ENCODE data around the gene FAM151B.
"Not testable (repeated sequence)": the region's sequence is repeated elsewhere in the genome, so short reads cannot be mapped to it uniquely, and the experiment has no call there.

Gene FAM151B

DNA sequence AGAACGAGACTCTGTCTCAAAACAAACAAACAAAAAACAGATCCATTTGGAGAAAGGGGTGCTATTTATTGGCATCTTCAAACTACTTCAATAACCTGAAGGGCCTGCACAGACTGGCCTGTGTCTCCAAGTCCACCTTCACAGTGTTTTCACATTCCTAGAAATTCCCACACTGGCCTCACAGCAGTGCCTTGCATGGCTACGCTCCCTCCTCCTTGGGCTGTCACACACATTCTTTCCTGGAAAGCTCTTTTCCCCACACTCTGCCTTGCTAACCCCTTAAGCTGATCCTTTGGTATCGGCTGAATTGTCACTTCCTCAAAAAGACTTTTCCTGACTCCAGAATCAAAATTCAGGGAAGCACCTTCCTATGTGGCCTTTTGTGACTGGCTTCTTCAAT is 19.8 kb downstream of the FAM151B start:
- no peak for DNase-seq

DNA sequence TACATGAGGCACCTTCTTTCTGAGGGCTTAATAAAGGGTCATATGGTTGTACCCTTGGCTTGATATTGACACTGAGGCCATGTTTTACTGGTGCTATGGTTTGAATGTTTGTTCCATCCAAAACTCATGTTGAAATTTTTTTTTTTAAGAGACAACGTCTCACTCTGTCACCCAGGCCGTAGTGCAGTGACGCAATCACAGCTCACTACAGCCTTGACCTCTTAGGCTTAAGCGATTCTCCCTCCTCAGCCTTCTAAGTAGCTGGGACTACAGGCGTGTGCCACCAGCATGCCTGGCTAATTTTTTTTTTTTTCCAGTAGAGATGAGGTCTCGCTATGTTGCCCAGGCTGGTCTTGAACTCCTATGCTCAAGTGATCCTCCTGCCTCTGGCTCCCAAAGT is 20.9 kb downstream of the FAM151B start:
- DNase-seq: no peak

DNA sequence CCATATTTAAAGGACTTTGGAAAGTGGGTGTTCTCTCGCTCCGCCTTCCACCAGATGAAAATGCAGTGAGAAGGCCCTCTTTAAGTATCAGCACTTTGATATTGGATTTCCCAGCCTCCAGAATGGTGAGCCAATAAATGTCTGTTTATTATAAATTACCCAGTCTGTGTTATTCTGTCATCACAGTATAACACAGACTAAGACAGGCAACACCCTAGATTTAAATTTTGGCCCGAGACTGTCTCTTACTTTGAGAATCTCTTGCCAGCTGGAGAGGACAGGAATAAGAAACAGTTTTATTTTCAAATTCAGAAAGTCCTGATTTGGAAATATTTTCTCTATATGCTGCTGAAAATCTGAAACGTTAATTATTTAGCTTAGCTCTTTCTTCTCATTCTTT is 21.5 kb downstream of the FAM151B start:
- no peak for DNase-seq

DNA sequence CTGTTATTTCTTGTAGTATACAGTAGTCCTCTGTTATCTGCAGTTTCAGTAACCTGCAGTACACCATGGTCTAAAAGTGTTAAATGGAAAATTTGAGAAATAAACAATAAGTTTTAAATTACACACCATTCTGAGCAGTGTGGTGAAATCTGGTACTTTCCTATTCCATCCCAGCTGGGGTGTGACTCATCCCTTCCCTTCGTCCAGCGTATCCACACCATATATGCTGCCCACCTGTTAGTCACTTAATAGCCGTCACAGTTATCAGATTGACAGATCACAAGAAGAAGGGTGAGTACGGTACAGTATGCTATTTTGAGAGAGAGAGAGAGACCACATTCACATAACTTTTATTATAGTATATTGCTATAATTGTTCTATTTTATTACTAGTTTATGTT is 28.9 kb downstream of the FAM151B start:
- no peak for DNase-seq

DNA sequence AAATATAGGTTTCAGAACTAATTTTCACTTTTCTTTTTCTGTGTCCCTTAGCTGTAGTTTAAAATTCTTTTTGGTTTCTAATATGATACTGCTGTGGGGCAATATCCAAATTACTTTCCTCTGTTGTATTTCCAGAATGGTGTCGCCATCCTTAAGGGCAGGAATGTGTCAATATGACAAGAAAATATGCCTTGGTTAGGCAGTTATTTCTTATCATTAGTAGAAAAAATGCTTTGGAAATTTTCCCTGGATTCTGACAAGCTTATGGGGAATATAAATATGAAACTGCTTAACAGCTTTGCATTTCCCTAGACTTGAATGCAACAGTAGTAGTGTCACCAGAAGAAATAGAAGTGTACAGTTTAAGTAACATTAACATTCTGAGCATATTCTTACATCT is 52.8 kb downstream of the FAM151B start:
- no peak for DNase-seq

DNA sequence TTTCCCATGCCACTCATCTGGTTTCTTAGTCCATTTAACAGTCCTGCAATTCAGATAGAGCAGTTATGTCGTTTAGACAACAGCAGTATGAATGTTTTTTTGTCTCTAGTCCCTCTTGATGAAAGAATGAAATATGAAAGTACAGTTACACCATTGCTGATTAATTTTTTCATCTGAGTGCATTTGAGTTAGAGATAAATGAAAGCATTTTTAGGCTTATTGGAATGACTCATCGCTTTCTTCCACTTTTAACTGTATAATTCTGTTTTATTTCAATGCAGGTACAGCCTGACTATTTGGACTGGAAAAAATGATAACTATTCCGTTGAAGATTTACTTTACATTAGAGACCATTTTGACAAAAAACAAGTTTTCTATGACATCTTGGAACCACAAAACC is 53.5 kb downstream of the FAM151B start:
- no peak for DNase-seq

DNA sequence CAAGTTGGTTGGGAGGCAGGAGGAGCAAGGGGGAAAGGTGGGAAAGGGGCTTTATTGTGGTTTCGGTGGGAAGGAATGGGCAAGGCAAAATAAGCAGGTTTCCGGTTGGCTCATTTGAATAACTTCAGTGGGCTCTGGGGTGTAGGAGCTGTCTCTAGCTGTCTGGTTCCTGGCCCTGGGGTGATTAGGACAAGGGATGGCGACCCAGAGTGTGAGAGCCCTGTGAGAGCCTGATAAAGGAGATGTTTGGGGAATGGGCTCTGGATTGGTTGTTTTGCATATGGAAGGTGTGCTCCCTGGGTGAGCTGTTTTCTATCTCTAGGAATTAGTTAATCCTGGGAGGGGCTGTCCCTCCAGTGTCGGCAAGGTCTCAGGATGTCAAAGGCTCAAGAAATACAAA is 66.7 kb downstream of the FAM151B start:
- no peak for DNase-seq

DNA sequence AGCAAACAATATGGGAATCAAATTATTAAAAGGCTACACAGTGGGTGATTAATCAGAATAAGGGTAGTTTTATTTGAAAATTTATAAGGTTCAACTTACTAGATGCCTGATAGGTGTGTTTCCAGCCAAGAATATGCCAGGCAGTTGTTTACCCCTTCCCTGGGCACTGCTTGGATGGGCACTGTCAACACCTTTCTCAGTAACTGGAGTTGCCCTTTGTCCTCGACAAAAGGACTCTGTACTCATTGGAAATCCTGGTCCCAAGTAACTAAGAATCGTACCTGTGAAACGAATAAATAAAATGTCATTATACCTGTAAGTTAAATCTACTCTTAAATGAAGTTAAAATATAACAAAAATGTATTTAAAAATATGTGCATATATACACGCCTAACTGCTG is 67.2 kb downstream of the FAM151B start:
- no peak for DNase-seq

DNA sequence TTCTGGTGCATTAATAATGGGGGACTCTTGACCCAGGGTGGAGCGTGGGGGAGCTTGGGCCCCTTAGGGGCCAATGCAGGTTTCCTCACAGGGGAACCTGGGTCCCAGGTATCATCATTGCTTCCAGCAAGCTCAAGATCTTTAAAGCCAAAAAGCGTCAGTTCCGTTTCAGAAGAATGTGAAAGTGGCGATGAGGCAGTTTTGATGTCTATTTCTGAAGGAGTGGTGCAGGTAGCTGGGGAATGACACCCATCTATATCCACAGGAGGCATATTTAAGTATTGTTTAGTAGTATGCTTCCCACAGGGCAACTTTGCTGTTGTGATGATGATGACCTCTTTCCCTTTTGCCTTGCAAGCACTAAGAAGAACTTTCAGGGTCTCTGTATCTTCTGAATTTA is 71.3 kb downstream of the FAM151B start:
- no peak for DNase-seq

DNA sequence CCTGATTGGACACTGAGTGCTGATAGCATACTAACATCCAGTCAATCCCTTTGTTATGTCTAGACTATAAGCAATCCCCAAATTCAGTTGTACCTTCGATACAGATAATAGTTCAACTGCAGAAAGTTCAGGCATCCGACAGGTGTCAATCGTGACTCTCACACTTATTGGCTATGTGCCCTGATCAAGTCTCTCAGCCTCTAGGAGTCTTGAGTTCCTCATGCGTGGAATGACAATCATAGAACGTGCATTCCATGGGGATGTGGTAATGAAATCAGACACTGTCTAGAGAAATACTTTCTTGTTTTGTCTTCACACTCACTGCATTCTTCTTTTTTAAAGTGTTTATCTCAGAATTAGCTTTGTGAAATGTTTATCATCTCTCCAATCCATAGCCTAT is 77.4 kb downstream of the FAM151B start:
- no peak for DNase-seq

DNA sequence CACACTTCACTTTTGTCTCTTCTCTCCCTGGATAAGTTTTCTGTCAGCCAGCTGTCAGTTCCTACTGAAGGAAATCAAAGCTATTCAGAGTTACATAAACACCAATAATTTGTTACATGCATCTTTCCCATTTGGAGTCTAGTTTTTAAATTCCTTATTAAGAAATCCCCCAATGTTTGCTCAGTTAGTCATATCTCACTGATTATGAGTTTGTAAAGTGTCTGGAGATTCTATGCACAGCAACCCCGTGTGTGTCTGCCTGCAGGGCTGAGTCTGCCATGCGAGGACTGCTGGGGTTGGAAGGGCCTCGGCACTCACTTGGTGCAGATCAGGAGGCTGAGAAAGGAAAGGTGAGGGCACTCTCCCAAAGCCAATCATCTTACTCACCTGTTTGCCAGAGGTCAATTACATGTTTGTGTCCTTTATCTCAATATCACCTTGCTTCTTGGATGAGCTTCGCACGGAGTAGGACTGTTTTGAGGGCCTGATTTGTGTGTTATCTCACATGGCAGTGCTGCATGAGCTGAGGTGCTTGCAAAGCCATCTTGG is 78.9 kb downstream of the FAM151B start:
- no peak for DNase-seq

DNA sequence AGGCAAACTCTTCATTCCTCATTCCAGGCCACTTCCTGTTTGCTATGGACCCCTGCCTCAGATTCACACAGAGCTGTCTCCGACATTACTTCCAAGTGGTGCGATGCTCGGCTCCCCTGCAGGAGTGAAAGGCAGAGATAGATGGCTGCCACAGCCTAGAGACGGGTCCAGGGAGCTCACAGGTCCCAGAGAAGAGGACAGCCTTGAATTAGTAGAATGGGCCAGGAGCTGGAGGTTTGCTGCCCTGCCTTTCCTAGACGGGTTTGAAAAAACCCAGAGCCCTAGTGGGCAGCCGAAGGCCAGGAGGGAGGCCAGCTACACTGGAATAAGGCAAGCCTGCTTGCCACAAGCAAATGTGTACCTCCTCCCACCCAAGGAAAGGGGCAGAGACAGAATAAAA is 80.4 kb downstream of the FAM151B start:
- no peak for DNase-seq

DNA sequence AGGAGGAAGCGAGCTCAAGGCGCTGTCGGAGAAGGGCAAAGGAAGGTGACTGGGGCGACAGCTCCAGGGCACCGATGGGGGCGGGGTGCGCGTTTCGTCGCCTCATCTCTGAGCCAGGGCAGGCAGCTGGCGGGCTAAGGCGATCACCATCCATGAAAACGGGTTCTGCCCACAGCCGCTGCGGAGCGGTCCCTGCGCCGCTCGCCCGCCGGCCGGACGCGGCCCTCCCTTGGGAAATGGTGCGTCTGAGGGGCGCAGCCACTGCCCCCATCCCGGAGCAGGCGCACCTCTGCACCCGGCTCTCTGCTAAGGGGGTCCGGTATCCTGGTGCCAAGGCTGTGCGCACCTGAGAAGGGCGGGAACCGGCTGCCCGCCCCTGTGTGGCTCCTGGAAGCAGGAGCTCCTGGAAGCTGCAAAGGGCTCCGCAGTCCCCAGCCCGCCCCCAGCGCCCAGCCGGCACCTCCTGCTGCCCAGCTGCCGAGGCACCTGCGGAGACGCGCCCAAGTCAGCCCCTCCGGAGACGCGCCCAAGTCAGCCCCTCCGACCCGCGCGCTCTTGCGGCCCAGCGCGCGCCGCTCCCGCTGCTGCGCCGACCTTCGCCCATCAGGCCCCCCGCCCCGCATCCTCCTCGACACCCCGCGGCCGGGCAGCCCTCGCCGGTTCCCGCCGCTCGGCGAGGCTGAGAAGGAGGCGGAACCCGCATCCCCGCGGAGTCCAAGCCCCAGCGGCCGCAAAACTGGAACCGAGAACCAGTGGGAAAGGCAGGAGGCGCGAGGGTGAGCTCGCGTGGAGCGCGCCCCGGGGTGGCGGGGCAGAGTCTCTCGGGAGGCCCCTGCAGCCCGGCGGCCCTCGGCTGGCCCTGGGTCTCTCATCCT is 81.4 kb downstream of the FAM151B start:
- peak; percentile 45 for DNase-seq

DNA sequence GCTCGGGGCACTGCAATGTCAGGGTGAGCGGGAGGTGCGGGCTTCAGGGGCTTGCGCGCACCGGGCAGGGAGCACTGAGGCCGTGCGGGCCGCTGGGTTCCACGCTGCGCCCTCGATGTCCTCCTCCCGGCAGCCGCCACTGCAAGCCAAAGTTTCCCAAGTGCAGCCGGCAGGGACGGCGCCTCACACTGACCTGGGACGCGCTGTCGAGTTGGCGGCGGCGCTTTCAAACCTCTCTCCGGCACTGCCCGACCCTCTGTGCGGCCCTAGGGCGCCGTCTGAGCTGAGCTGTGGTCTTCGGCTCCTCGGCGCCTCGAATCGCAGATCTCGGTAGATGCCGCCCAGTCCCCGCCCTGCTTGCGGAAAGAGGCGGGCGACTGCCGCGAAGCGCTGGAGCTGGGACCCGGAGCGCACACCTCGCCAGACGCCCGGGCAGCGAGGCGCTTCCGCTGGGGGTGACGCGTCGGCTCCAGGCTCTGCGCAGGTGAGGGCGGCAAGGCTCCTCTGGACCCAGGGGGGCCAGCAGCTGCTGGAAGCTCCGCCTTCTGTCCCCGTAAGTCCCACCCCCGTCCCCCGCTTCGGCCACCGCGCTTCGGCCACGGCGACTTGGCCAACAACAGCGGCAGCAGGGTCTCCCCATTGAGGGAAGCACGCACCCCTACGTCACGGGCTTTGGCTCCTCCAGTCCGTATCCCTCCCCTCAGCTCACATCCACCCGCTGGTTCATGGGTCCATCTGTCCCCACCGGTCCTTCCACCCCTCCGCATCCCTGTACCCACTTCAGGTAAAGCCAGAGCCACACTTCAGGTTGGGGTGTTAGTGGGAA is 82.3 kb downstream of the FAM151B start, which contains the start of gene ANKRD34B:
TSS of gene ANKRD34B (minus strand) at position 320 of the 826 bp plus-strand sequence. CDS start 10,261 bp downstream, outside the sequence.
- peak; percentile 47 for DNase-seq

DNA sequence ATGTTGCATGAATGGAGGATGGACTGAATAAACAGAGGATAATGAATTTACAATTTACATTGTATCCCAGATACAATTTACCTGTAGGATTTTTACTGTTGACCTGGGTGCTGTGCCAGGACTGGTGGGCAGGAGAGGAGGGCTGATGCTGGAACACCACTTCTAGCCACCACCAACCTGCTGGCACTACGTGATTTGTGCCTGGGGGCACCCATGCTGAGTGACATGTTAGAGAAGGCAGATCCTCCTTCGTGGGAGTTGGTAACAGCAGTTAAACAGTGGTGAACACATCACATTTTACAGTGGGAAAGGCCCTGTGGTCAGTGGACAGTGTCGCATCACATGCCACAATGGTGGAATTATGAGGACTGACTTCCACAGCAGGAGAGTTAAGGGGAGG is 85.2 kb downstream of the FAM151B start:
- DNase-seq: no peak

DNA sequence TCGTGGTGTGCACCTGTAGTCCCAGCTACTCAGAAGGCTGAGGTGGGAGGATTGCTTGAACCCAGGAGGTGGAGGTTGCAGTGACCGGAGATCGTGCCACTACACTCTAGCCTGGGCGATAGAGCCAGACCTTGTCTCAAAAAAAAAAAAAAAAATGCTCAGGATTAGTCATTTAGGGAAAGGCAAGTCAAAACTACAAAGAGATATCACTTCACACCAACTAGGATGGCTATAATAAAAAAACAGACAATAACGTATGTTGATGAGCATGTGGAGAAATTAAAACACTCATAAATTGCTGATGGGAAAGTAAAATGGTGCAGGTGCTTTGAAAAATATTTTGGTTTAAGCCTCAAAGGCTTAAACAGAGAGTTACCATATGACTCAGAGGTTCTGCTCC is 88.5 kb downstream of the FAM151B start:
- DNase-seq: no peak

DNA sequence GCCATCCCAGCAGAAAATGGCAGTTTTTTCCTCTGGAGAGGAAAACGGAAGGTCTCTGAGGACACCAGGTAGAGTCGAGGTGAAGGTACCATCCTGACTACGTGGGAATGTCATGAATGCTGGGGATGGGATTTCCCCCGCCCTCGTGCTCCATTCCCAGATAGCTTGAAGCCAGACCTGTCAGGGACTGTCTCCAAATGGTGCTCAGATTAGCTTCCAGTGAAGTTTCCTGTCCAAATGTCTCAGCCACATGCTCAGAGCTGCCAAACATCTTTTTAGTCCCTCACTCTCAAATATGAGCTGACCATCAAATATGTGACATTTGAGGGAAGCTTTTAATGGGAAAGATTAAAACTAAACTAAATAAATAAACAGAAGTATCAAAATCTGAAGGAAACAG is 89.8 kb downstream of the FAM151B start:
- DNase-seq: no peak

DNA sequence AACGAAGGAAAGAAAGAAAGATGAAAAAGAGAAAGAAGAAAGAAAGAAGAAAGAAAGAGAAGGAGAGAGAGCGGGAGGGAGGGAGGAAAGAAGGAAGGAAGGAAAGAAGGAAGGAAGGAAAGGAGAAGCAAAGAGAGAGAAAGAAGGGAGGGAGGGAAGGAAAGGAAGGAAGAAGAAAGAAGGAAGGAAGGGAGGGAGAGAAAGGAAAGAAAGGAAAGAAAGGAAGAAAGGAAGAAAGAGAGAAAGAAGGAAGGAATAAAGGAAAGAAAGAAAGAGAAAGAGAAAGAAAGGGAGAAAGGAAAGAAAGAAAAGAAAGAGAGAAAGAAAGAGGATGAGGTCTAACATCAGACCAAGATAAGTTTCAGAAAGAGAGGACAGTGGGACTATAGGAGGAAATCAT is 91.2 kb downstream of the FAM151B start:
- DNase-seq: no peak

DNA sequence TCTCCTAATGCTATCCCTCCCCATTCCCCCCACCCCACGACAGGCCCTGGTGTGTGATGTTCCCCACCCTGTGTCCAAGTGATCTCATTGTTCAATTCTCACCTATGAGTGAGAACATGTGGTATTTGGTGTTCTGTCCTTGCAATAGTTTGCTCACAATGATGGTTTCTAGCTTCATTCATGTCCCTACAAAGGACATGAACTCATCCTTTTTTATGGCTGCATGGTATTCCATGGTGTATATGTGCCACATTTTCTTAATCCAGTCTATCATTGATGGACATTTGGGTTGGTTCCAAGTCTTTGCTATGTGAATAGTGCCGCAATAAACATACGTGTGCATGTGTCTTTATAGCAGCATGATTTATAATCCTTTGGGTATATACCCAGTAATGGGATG is 92.4 kb downstream of the FAM151B start:
- not testable (repeated sequence) for DNase-seq

DNA sequence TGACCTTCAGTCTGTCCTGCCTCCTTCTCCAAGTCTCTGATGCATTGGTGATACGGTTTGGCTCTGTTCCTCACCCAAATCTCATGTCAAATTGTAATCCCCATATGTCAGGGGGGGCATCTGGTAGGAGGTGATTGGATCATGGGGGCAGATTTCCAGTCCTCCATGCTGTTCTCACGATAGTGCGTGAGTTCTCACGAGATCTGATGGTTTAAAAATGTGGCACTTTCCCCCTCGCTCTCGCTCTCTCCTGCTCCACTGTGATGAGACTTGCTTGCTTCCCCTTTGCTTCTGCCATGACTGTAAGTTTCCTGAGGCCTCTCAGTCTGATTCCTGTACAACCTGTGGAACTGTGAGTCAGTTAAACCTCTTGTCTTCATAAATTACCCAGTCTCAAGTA is 96.9 kb downstream of the FAM151B start:
- DNase-seq: no peak

DNA sequence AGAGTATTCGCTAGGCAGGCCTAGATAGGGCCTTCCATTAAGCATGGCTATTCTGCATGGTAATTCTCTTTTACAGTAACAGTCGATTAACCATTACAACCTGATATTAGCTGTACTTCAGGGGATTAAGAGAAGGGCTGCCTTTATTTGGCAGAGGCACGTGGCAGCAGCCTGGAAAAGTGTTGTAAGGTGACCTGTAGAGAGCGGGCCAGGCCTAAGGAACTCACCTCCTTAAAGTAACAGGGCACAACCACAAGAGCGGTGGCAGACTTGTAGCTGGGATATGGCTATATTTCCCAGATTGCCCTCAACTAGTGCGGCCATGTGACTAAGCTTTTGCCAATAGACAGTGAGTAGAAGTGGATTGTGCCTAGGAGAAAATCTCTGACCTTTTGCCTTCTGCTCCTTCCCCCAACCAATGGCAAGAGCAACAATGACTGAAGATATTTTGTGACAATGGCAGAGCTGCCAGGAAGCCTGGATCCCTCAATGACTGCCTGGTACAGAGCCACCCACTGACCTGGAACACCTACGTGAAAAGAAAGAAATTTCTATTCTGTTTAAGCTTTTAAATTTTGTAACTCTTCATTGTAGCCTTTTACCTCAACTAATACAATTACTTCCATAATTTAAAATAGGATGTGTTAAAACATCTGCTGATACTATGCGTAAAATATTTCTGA is 101.1 kb downstream of the FAM151B start:
- no peak for DNase-seq

DNA sequence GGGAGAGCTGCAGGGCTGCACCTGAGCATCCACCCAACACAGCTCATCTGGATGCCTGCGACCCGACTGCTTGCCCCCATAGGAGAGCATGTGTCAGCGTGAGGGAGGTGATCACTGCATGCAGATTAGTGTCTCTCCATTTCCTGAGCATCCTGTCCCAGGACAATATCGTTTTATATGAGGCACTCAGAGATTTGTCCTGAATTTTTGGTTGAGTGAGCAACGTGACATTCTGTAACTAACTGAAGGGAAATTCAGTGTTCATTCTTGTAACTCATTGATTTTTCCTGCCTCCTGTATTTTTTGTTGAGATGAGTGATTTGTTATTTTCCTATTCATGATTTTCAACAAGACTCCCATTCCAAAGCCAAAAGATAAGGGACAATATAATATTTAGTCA is 102.9 kb downstream of the FAM151B start:
- no peak for DNase-seq

DNA sequence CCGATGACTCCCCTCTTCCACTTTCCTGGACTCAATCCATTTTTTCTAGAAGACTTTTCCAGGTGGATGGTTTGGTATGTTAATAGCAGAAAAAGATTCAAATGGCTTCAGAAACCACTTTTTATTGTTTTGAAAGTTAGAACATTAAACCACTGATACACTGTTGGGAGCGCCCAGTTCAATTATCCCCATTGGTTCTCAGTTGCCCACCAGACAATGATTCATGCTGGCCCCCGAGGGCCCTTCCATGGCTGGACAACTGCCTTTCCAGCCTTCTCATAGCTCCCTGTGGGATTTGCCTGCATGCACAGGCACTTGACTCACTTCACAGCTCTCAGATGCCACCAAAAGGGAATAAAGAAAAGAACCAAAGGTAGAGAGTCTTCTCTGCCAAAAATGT is 103.5 kb downstream of the FAM151B start:
- DNase-seq: no peak

Measured in right forelimb (tissue), 1 donor.